Epidermal melanocyte (primary cell): Measurements from ENCODE around the gene SPRTN.

Experiments
- DNase-seq: peaks from one replicate; pipeline ENCODE4 v3.0.0; 2011; ENCODE audit warnings: low spot score; ENCODE audit not compliant: insufficient read length

The SPRTN gene, protein sequence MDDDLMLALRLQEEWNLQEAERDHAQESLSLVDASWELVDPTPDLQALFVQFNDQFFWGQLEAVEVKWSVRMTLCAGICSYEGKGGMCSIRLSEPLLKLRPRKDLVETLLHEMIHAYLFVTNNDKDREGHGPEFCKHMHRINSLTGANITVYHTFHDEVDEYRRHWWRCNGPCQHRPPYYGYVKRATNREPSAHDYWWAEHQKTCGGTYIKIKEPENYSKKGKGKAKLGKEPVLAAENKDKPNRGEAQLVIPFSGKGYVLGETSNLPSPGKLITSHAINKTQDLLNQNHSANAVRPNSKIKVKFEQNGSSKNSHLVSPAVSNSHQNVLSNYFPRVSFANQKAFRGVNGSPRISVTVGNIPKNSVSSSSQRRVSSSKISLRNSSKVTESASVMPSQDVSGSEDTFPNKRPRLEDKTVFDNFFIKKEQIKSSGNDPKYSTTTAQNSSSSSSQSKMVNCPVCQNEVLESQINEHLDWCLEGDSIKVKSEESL

GRCh38 chr1:231338270-231339128, at the start of gene SPRTN:
SPRTN (plus strand) TSS chr1:231338293; CDS start chr1:231338384, 91 bp downstream.
- peak; percentile 85 for DNase-seq

DNA sequence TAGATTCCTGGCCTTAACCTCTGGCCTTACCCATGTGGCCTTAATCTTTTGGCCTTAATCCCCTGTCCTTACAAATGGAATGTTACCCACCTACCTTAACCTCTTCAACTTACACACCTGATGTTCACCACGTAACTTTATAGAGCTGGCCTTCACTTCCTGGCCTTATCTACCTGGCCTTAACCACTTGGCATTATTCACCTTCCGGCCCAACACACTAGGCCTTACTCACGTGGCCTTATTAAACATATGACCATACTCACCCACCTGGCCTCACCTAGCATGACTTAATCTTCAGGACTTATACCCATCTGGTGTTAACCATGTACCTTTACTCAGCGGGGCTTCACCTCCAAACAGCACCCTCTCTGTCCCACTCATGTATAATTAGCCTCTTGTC, 42.2 kb upstream of the SPRTN start:
- no peak for DNase-seq

- no peak for DNase-seq
Observed at GRCh38 chr1:231301990-231302389, 36.1 kb upstream of the SPRTN start.

GRCh38 chr1:231310391-231310934, 27.6 kb upstream of the SPRTN start:
- DNase-seq: no peak

DNA sequence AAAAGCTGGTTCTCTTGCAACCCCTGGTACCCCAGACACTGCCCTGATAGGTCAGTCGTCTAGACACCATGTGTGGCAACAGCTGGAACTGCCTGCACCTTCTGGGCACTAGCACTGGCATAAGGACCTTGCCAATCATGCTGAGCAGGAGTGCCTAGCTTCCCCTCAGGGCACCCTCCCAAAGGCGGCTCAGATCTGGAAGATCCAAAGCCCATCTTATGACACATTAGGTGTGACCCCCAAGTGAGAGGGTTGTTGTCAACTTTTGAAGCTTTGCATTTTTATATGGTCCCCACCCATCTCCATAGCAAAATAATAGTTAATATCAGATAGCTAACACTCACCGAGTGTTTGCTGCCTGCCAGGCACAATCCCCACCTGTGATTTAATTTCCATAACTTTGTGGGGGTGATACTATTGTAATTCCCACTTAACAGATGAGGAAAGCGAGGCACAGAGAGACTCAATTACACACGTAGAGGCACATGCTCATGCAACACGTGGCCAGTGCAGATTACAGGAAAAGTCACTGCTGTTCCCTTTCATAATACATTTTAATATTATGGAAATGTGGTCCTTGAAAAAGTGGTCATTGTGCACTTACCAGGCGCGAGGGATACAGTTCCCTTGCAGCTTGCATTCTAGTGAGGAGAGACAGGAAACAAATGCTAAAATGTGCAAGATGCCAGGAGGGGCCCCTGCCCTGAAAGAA, 26.2 kb upstream of the SPRTN start:
- no peak for DNase-seq

GRCh38 chr1:231312432-231312788, 25.7 kb upstream of the SPRTN start:
- no peak for DNase-seq

GRCh38 chr1:231313661-231314060, 24.4 kb upstream of the SPRTN start:
- DNase-seq: no peak

DNA sequence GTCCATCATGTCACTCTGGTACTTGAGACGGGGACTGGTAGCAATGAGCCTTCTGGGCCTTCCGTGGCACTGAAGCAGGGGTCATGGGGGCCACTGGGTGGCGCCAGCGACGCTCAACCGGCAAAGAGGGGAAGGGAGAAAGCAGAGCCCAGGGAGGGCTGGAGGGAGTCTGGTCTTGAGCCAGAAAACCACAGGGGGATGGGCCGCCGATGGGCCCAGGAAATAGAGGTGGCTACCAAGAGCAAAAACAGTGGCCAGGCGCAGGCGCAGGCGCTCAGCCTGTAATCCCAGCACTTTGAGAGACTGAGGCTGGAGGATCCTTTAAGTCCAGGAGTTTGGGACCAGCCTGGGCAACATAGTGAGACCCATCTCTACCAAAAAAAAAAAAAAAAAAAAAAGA, 22.2 kb upstream of the SPRTN start:
- DNase-seq: no peak

DNA sequence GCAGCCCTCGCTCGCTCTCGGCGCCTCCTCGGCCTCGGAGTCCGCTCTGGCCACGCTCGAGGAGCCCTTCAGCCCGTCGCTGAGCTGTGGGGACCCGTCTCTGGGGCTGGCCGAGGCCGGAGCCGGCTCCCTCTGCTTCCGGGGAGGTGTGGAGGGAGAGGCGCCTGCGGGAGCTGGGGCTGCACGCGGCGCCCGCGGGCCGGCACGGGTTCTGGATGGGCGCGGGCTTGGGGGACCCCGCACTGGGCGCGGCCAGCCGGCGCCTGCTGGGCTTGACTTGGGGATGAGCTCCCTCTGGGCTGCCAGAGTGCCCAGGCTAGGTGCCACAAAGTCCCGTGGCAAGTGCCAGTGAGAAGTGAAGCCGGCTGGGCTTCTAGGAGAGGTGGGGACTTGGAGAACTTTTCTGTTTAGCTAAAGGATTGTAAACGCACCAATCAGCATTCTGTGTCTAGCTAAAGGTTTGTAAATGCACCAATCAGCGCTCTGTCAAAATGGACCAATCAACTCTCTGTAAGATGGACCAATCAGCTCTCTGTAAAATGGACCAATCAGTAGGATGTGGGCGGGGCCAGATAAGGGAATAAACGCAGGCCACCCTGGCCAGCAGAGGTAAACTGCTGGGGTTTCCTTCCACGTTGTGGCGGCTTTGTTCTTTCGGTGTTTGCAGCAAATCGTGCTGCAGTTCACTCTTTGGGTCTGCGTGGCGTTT, 20.6 kb upstream of the SPRTN start:
- no peak for DNase-seq

GRCh38 chr1:231318015-231318355, 20.1 kb upstream of the SPRTN start:
- no peak for DNase-seq

DNA sequence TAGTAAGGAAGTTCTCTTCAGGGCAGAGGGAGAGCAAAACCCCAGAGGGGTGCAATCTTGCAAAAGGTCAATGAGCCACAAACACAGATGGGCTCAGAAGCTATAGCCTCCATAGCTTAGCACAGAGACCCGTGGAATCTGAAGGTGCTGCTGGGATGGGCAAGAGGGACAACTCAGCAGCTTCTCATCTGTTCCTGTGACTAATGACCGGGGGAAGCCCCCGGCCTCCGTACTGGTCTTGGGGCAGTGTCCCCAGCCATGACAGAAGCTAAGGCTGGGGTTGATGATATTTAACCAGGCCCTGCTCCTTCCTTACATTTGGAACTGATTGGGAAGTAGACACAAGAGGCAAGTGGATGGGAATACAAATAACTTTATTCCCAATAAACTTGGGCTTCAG, 19.5 kb upstream of the SPRTN start:
- no peak for DNase-seq

DNA sequence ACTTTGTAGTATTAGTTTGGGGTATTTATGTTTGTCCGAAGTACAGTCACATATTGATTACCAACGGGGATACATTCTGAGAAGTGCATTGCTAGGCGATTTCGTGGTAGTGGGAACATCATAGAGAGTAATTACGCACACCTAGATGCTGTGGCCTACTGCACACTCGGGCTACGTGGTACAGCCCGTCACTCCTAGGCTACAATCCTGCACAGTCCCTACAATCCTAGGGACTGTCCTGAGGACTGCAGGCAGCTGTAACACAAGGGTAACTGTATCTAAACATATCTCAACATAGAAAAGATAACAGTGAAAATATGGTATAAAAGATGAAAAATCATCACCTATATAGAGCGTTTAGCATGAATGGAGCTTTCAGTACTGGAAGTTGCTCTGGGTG, 19.0 kb upstream of the SPRTN start:
- no peak for DNase-seq

DNA sequence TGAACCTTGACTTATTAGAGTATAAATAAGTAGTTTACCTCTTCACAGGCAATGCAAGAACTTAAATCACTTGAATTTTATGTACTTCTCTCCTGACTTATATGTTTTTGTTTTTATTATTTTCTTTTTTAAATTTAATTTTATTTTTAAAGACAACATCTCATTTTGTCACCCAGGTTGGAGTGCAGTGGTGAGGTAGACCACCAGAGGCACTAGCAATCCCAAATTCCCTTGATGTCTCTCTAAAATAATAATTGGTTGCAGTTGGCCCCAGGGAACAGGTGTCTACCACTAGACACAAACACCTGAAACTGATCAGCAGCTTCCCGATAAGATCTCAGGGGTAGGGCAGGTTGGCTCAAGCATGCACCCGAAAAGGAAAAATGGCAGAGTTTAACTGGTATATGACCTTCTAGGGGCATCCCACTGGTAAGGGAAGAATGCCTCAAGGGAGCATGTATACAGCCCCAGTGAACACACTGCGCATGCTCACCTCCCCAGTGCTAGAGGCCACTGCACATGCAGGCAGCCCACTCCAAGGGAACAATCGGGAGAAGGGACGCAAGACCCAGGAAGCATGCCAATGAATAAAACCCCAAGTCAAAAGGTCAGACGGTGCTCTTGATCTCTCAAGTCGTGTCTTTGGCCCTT, 15.1 kb upstream of the SPRTN start:
- no peak for DNase-seq

DNA sequence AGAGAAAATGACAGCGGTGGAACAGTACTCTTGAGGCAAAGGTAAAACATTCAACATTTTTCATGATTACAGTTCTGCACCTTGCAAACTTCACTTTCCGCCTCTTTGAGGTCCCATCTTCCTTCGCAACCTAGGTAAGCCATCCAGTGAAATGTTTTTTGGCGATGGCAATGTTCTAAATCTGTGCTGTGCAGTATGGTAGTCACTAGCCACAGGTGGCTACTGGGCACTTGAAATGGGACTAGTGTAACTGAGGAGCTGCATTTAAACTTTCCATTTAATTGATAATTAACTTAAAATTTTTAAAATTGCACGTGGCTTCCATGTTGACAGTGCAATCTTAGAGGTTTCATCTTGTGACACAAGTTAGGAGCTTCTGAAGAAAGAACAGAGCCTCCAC, 13.4 kb upstream of the SPRTN start:
- DNase-seq: no peak

DNA sequence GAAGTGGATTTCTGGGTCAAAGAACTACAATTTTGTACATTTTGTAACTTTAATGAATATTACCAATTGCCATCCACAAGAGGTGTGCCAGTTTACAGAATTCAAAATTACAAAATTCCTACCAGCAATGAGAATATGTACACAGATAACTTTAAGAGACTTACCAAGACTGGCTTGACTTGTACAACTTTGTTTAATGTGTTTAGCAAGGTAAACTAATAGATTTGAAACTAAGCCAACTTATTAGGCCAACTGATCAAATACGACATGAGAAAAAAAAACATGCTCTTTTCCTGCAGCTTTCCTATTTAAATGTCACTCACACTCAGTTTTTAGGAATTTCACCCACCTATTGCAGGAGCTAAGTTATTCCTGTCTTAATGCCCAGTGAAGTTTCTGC, 11.8 kb upstream of the SPRTN start:
- no peak for DNase-seq

DNA sequence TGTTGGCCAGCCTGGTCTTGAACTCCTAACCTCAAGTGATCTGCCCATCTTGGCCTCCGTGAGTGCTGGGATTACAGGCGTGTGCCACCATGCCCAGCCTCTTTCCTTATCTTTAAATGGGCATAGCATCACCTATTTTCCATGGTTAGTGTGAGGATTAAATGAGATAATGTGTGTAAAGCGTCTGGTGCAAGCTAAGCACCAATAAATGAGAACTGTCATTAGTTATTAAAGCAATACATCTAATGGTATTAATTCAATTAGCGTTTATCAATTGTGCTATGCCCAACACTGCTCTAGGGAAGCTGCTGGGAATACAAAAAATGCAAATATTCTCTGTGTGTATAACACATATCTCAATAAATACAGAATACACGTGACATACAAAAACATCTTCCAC, 10.5 kb upstream of the SPRTN start:
- DNase-seq: no peak

- no peak for DNase-seq
Observed at GRCh38 chr1:231329483-231329882, 8.6 kb upstream of the SPRTN start.

DNA sequence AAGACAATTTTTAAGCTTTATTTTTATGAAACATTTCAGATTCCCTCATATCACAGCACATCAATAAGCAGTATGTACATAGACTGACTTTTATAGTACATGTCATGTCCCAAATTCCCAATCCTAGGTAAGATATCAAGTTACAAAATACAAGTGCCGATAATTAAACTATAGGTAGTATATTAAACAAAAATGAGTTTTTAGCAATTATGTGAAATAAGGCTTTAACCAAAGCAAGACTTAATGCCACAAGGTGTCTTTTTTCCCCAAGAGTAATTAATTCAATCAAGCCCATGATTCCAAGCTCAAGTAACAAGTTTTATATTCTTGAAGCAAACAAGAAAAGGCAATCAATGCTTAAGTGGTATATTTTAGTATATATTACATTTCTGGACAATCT, 5.3 kb upstream of the SPRTN start:
- no peak for DNase-seq

GRCh38 chr1:231334079-231334666, 3.9 kb upstream of the SPRTN start:
- no peak for DNase-seq

DNA sequence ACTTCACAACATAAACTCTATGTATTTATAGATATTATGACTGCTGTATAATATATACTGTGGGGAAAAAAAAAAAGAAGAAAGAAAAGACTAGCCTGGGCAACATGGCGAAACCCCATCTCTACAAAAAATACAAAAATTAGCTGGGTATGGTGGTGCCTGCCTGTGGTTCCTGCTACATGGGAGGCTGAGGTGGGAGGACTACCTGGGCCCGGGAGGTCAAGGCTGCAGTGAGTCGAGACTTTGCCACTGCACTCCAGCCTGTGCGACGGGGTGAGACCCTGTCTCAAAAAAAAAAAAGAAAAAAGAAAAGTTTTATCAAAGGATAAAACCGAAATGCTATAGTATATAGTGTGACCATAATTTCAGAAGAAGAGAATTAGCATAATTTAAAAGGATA, 3.1 kb upstream of the SPRTN start:
- no peak for DNase-seq
